H9 (cell line): ENCODE data around the gene AKAP7. TPM values are rescaled to one million over a fixed set of nuclear protein-coding genes. Genes with fewer than 3 reads are reported as not detected.

Experiments
- DNase-seq: peaks from one replicate; pipeline ENCODE4 v3.0.0-alpha.2; 2017
- H2AFZ ChIP-seq: one replicate; pipeline ENCODE4 v1.6.1; 2013; ENCODE audit warnings: mild to moderate bottlenecking, low read length, control low read depth, moderate library complexity
- H2AK5ac ChIP-seq: 2 replicates; pipeline ENCODE4 v1.6.1; 2013; ENCODE audit warnings: low read length, control low read depth, mixed read lengths; ENCODE audit not compliant: insufficient read length
- H2BK120ac ChIP-seq: one replicate; pipeline ENCODE4 v1.6.1; 2013; ENCODE audit warnings: low read depth, mild to moderate bottlenecking, low read length, control low read depth, inconsistent platforms; ENCODE audit not compliant: poor library complexity, severe bottlenecking
- H2BK12ac ChIP-seq: 2 replicates; pipeline ENCODE4 v1.6.1; 2013; ENCODE audit warnings: low read length, control low read depth, mixed read lengths, low read depth; ENCODE audit not compliant: insufficient read length
- H2BK15ac ChIP-seq: 2 replicates; pipeline ENCODE4 v1.6.1; 2013; ENCODE audit warnings: low read depth, low read length, control low read depth
- H2BK20ac ChIP-seq: one replicate; pipeline ENCODE4 v1.6.1; 2013; ENCODE audit warnings: low read depth, mild to moderate bottlenecking, low read length, control low read depth, inconsistent platforms; ENCODE audit not compliant: poor library complexity, severe bottlenecking
- H2BK5ac ChIP-seq: 2 replicates; pipeline ENCODE4 v1.6.1; 2013; ENCODE audit warnings: low read length, control low read depth, mixed read lengths; ENCODE audit not compliant: insufficient read length
- H3K14ac ChIP-seq: 2 replicates; pipeline ENCODE4 v1.6.1; 2013; ENCODE audit warnings: low read length, control low read depth; ENCODE audit not compliant: insufficient read depth
- H3K18ac ChIP-seq: 2 replicates; pipeline ENCODE4 v1.6.1; 2013; ENCODE audit warnings: low read depth, mild to moderate bottlenecking, mixed read lengths, low read length, control low read depth; ENCODE audit not compliant: insufficient read length
- H3K23ac ChIP-seq: 2 replicates; pipeline ENCODE4 v1.6.1; 2013; ENCODE audit warnings: low read length, control low read depth, mixed read lengths, low read depth; ENCODE audit not compliant: insufficient read length
- H3K23me2 ChIP-seq: 2 replicates; pipeline ENCODE4 v1.6.1; 2013; ENCODE audit warnings: low read depth, mild to moderate bottlenecking, mixed read lengths, low read length, control low read depth; ENCODE audit not compliant: insufficient read length, poor library complexity, severe bottlenecking
- H3K27ac ChIP-seq: 2 replicates; pipeline ENCODE4 v1.5.1; 2013; ENCODE audit warnings: low read length, control low read depth, mixed read lengths, low read depth; ENCODE audit not compliant: insufficient read length
- H3K27me3 ChIP-seq: 2 replicates; pipeline ENCODE4 v1.6.1; 2013; ENCODE audit warnings: low read length, control low read depth, inconsistent platforms; ENCODE audit not compliant: insufficient read depth
- H3K4ac ChIP-seq: 2 replicates; pipeline ENCODE4 v1.6.1; 2013; ENCODE audit warnings: low read depth, mild to moderate bottlenecking, control low read depth, inconsistent platforms, low read length, moderate library complexity
- H3K4me1 ChIP-seq: 2 replicates; pipeline ENCODE4 v1.6.1; 2013; ENCODE audit warnings: low read length, control low read depth, inconsistent platforms; ENCODE audit not compliant: insufficient read depth
- H3K4me2 ChIP-seq: 2 replicates; pipeline ENCODE4 v1.6.1; 2013; ENCODE audit warnings: low read length, control low read depth, mixed read lengths; ENCODE audit not compliant: insufficient read length, insufficient read depth
- H3K56ac ChIP-seq: 2 replicates; pipeline ENCODE4 v1.6.1; 2013; ENCODE audit warnings: low read depth, mild to moderate bottlenecking, mixed read lengths, low read length, control low read depth; ENCODE audit not compliant: insufficient read length
- H3K79me1 ChIP-seq: 2 replicates; pipeline ENCODE4 v1.6.1; 2013; ENCODE audit warnings: low read depth, mild to moderate bottlenecking, moderate library complexity, low read length, control low read depth, inconsistent platforms; ENCODE audit not compliant: insufficient read depth, poor library complexity, severe bottlenecking
- H3K79me2 ChIP-seq: 2 replicates; pipeline ENCODE4 v1.6.1; 2013; ENCODE audit warnings: low read length, control low read depth, inconsistent platforms; ENCODE audit not compliant: insufficient read depth
- H3K9ac ChIP-seq: 2 replicates; pipeline ENCODE4 v1.6.1; 2013; ENCODE audit warnings: low read length, control low read depth, mixed read lengths; ENCODE audit not compliant: insufficient read length; ENCODE audit errors: extremely low read depth
- H3K9me3 ChIP-seq: one replicate; pipeline ENCODE4 v1.6.1; 2013; ENCODE audit warnings: low read depth, low read length, inconsistent platforms; ENCODE audit not compliant: control insufficient read depth
- H3T11ph ChIP-seq: one replicate; pipeline ENCODE4 v1.6.1; 2013; ENCODE audit warnings: mild to moderate bottlenecking, low read length, control low read depth, inconsistent platforms
- H4K20me1 ChIP-seq: one replicate; pipeline ENCODE4 v1.6.1; 2013; ENCODE audit not compliant: control insufficient read depth, insufficient read length, insufficient read depth
- H4K5ac ChIP-seq: 2 replicates; pipeline ENCODE4 v1.6.1; 2013; ENCODE audit warnings: low read depth, mild to moderate bottlenecking, mixed read lengths, low read length, control low read depth; ENCODE audit not compliant: insufficient read length
- H4K8ac ChIP-seq: replicated peaks from 2 replicates; pipeline ENCODE4 v1.6.1; 2013; ENCODE audit warnings: low read length, control low read depth, mixed read lengths, low read depth; ENCODE audit not compliant: insufficient read length
- H4K91ac ChIP-seq: 2 replicates; pipeline ENCODE4 v1.6.1; 2013; ENCODE audit warnings: low read depth, mild to moderate bottlenecking, moderate library complexity, mixed read lengths, low read length, control low read depth; ENCODE audit not compliant: insufficient read length
- H3K27ac Mint-ChIP-seq, 3 experiments: 2 replicates in 2 of 3; 3 replicates in 1 of 3; pipeline ENCODE4 v1.8.0; 2020 to 2021; ENCODE audit warnings: mixed read lengths in 3 of 3, mild to moderate bottlenecking in 1 of 3, moderate library complexity in 1 of 3
- H3K27me3 Mint-ChIP-seq: 2 replicates; pipeline ENCODE4 v1.8.0; 2021; ENCODE audit warnings: low read depth, mild to moderate bottlenecking, moderate library complexity, mixed read lengths
- H3K36me3 Mint-ChIP-seq, 3 experiments: 2 replicates in 2 of 3; 3 replicates in 1 of 3; pipeline ENCODE4 v1.8.0; 2020 to 2021; ENCODE audit warnings: low read depth in 3 of 3, mixed read lengths in 3 of 3; ENCODE audit not compliant: insufficient read depth in 1 of 3
- H3K4me1 Mint-ChIP-seq, 2 experiments: 2 replicates each; pipeline ENCODE4 v1.8.0; 2020; ENCODE audit warnings: mixed read lengths in 2 of 2
- H3K4me3 Mint-ChIP-seq, 2 experiments: 2 replicates in 1 of 2; 3 replicates in 1 of 2; pipeline ENCODE4 v1.8.0; 2020 to 2021; ENCODE audit warnings: mild to moderate bottlenecking in 2 of 2, mixed read lengths in 2 of 2, moderate library complexity in 1 of 2
- H3K9me3 Mint-ChIP-seq, 2 experiments: 2 replicates in 1 of 2; 3 replicates in 1 of 2; pipeline ENCODE4 v1.8.0; 2020; ENCODE audit warnings: mild to moderate bottlenecking in 2 of 2, mixed read lengths in 2 of 2, moderate library complexity in 1 of 2
- CTCF ChIP-seq: fragments of 200-600 bp; sonication (generic); conservative IDR thresholded peaks from 3 replicates; pipeline ENCODE4 v1.8.0; 2021; ENCODE audit warnings: antibody characterized with exemption, mild to moderate bottlenecking
- WGBS: extraction: QIAGEN DNeasy Blood & Tissue Kit; methylation state at CpG from one replicate; pipeline ENCODE4 v1.1.7; 2013; ENCODE audit warnings: missing lambda C conversion rate, low lambda C conversion rate, mixed read lengths; ENCODE audit not compliant: insufficient read length; ENCODE audit errors: extremely low coverage; 5-methylcytosine and 5-hydroxymethylcytosine counted together
- total RNA-seq: library from RNA; stranded (reverse); gene quantifications from 2 replicates; pipeline ENCODE4 v1.2.1, GENCODE V29; 2021

AKAP7 gene
- total RNA-seq, 1 experiment from 2014 or later, result 9.8 TPM

DNA sequence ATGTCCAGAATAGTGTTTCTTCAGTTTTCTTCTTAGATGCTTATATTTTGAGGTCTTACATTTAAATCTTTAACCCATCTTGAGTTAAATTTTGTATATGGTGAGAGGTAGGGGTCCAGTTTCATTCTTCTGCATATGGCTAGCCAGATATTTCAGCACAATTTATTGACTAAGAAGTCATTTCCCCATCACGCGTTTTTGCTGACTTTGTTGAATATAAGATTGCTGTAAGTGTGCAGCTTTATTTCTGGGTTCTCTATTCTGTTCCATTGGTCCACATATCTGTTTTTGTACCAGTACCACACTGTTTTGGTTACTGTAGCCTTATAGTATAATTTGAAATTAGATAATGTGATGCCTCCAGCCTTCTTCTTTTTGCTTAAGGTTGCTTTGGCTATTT lies 179.6 kb downstream of the AKAP7 start:
- no peak overlapping the region for H3K4me2 ChIP-seq
- H4K5ac ChIP-seq, result no peak overlapping the region
- H3K56ac ChIP-seq, result no peak overlapping the region
- no peak overlapping the region for H2AFZ ChIP-seq
- no peaks in the 10 kb centered on the region for H3K27me3 Mint-ChIP-seq
- peaks cover 29 to 32% of the 10 kb centered on the region in 2 experiments for H3K9me3 Mint-ChIP-seq
- H3K79me1 ChIP-seq, result peaks cover 2% of the 10 kb centered on the region
- no peak overlapping the region for H2BK15ac ChIP-seq
- peaks cover 0 to 3% of the 10 kb centered on the region in 2 experiments; a peak in 2 of 4 replicates for H3K4me1 Mint-ChIP-seq
- H3K27ac ChIP-seq, result no peak overlapping the region
- no peak for DNase-seq
- H4K8ac ChIP-seq, result no peak overlapping the region
- peaks cover 35 to 46% (median 38%) of the 10 kb centered on the region in 3 experiments for H3K36me3 Mint-ChIP-seq
- no peak overlapping the region for H3K27ac Mint-ChIP-seq
- H4K91ac ChIP-seq, result no peak overlapping the region
- H3K4me3 Mint-ChIP-seq, result no peak overlapping the region
- H2BK12ac ChIP-seq, result no peak overlapping the region
- no peaks in the 10 kb centered on the region; the same call in 1 of the 2 replicates for H3K79me2 ChIP-seq
- H3K9me3 ChIP-seq, result peaks cover 6% of the 10 kb centered on the region
- no peaks in the 10 kb centered on the region for H3K23me2 ChIP-seq
- H2BK20ac ChIP-seq, result no peak overlapping the region
- H2BK5ac ChIP-seq, result no peak overlapping the region
- H4K20me1 ChIP-seq, result no peaks in the 10 kb centered on the region
- H2AK5ac ChIP-seq, result no peak overlapping the region
- no peak overlapping the region for H3K4ac ChIP-seq
- no peak for TF ChIP-seq CTCF
- no peak overlapping the region for H2BK120ac ChIP-seq
- no peak overlapping the region for H3T11ph ChIP-seq
- WGBS, result no CpG with 5 or more reads among the region's 2 CpGs
- no peak overlapping the region for H3K23ac ChIP-seq
- no peak overlapping the region for H3K14ac ChIP-seq
- no peaks in the 10 kb centered on the region for H3K27me3 ChIP-seq
- no peak overlapping the region for H3K18ac ChIP-seq
- H3K4me1 ChIP-seq, result no peaks in the 10 kb centered on the region
- no peak overlapping the region for H3K9ac ChIP-seq
